Activated CD4-positive, alpha-beta T cell treated with anti-CD3 and anti-CD28 coated beads, Interleukin-2, amount 50 U/mL, for 24 hours (primary cell): ENCODE results near the gene NAT14.

Source experiments
- DNase-seq, 2 donors: peaks; one replicate each; pipeline ENCODE4 v3.0.0-alpha.2; 2020; ENCODE audit warnings: low read depth in 1 of 2, low spot score in 1 of 2

Gene NAT14

DNA sequence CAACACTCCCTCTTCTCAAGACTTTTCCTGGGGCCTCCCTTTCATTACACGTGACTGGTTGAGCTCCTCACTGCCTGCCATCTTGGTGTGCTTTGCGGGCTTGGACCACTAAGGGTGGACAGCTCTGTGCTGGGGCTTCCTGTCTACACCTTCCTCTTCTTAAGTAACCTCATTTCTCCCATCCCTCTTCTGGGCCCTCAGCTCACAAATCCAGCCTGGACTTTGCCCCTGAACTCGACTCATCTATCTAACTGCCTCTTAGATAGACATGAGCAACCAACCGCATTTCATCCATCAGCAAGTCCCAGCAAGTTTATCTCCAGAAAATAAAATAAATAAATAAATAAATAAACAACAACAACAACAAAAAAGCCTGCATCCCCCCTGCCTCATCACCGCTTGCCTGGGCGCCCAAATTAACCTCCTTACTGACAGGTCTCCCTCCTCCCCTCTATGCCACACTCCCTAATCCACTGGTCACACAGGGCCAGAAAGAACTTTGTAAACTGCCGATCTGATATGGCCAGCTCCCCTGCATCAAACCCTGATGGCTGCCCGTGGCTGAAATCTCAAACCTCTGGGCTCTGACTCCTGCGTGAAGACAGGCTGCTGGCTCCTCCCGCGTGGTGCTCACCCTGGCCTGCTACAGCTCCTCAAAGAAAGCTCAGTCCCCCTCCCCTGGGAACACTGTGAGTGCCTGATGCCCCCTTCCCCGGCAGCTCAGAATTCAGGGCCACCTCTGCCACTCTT is 31.3 kb upstream of the NAT14 start:
- no peak for DNase-seq

DNA sequence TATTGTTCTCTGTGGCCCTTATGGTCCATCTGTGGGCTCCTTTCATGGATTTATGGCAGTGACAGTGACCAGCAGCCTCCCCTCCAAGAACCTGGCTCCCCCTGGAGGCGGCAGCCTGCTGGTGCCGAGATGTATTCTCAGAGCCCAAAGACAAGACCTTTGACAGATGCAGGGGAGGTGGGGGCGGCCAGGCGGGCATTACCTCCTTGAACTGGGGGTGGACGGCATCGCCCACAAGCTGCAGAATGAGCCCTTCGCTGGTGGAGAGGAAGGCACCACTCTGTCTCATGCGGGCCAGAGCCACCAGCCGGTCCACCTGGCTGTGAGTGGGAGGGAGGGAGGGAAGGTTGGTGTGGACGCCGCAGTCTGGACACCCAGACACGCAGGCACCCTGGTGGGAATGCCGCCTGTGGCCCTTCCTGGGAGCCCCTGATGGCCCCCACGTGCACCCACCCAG is 30.2 kb upstream of the NAT14 start:
- no peak for DNase-seq

DNA sequence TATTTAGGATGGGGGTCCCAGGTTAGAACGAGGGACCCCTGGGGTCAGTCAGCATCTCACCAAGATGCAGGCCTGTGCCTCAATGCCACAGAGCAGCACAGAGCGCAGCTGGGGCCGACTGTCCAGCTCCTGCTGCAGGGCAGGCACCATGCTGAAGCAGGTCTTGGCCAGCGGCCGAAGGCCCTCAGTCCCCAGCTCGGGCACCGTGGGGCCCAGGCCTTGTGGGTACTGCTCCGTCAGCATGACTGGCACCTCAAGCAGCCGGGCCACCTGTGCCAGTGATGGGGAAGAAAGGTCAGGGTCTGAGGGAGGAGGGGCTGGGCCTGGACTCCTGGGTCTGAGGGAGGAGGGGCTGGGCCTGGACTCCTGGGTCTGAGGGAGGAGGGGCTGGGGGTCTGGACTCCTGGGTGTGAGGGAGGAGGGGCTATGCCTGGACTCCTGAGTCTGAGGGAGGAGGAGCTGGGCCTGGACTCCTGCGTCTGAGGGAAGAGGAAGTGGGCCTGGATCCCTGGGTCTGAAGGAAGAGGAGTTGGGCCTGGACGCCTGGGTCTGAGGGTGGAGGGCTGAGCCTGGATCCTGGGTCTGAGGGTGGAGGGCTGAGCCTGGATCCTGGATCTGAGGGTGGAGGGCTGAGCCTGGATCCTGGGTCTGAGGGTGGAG is 29.3 kb upstream of the NAT14 start:
- DNase-seq = no peak

DNA sequence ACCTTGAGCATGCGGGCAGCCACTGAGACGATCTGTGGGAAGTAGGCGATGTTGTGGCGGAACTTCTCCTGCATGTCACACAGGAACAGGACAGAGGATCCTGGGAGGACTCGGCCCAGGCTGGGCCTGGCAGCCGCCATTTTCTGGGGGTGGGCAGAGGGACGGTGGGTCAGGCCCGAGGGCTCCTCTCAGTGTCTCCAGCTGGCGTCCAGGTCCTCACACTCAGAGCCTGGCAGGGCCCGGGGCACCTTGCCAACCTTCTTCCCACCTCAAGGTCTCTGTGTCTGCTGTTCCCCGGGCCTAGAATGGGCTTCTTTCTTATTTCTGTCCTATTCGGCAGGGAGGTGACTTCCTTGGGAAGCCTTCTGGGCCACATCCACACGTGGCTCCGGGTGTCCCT is 28.6 kb upstream of the NAT14 start:
- DNase-seq = no peak

DNA sequence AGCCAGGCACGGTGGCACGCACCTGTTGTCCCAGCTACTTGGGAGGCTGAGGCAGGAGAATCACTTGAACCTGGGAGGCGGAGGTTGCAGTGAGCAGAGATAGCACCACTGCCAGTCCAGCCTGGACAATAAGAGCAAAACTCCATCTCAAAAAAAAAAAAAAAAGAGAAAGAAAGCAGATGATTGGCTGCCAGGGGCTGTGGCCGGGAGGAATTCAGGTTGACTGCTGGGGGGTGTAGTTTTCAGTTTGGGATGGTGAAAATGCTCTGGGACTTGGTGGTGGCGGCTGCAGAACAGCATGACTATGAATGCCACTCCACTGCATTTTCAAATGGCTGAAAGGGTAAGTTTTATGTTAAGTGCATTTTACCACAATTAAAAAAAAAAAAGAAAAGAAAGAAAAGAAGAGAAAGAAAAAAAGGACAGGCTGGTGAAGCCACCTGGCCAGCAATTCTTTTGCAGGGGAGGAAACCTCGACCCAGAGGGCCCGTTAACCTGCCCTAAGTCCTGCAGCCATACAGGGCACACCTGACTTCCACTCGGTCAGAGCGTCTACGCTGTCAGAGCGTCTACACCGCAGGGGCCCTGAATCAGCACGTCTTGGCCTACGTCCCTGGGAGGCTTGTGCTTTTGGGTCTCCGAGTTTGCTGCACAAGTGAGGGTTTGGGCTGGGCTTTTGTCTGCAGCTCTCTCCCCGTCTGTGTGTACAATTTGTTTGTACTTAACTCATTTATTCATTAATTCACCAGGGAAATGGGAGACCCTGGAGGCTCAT is 27.1 kb upstream of the NAT14 start:
- no peak for DNase-seq

DNA sequence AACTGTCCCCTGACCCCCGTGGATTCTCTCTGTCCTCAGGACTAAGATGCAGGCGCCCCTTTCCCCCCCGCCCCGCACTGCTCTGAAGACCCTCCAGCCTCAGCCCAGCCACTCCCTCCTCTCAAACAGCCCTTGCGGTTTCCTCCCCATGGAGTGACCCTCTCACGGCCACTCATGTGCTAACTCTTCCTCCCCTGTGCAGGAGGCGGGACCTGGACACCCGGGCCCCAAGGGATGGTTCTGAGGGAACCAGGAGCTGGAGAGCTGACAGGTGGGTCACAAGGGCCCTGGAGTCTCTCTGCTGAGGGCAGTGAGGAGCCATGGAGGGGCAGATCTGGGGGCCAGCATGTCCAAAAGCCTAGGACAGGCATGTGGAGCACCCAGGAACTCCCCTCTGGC is 25.4 kb upstream of the NAT14 start:
- no peak for DNase-seq

DNA sequence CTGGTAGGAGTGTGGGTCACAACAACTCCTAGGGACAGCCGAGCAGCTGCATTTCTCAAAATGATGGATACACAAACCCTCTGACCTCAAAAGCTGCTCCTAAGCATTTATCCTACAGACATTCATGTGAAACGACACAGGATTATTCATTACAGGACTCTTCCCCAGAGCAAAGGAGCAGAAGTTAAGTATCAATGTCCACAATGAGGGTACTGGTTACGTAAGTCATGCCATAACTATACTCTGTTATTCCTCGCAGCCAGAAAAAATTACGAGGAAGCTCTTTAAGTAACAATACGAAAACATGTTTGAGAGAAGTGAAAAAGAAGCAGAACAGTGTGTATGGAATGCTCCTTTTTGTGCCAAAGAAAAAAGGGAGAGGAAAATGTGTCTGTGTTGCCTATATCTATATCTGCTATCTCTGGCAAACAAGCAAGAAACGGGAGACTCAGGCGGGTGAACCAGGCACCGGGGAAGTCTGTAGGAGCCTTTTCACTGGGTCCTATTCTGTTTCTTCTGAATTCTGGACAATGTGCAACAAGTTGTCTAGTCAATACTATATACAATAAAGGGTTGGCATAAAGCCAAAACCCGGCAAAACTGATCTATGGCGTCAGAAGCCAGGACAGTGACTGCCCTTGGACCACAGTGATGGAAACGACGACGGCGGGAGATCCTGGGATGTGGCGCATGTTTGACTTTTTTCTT is 24.9 kb upstream of the NAT14 start:
- no peak for DNase-seq

DNA sequence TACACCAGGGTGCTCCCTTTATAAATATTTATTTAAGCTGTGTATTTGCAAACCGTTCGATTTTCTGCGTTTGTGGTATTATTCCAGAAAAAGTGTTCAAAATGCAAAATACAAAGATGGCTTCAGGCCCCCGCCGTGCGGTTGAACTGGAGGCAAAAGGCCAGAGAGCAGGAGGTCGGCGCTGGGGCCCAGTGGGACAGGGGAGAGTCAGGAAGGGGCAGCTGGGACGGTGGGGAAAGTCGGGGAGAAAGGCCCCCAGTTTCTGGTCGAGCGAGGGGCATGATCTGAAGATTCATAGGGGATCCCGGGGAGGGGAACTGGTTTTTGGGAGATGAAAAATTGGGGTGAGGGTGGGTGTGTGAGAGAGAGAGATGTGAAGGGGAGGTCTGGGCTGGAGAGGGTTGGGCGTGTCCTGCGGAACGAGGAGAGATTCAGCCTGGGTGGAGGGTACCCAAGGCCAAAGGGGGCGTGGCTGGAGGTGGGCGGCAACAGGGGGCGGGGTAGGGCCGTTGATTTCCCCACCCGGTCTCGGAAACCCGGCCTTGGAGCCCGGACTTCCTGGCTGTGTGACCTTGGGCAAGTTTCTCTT is 24.2 kb upstream of the NAT14 start:
- no peak for DNase-seq

DNA sequence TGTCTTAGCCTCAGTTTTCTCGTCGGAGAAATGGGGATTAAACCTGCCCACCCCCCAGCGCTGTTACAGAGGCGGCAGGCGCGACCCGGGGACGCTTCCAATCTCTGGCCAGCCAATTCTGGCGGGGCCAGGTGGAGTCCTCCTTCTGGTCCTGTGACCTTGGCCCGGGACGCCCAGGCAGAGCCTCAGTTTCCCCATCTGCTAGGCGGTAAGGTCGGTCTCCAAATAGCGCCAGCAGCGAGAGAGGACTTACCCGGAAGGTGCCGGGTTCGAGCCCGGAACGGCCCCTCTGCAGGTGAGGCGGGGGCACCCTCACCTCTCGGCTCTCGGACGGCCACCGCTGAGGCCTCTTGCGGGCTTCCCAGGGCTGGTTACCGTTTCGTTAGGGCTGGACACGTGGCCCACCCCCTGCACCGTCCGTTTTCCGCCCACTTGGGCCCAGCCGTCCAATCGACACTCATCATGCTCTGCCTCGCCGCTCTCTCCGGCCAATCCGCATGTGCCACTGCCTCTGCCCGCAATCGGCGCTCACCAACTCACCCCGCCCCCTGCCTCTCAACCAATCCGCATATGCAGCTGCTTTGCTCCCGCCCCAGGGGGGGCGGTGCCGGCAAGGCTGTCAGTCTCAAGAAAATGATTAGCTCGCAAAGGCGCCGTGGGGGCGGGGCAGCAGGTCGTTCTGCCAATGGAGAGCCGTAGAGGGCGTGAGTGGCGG is 23.6 kb upstream of the NAT14 start, which contains the start of gene ISOC2:
ISOC2 (minus strand) TSS at position 384 of the 715 bp plus-strand sequence. CDS start 5,156 bp downstream, outside the sequence.
- DNase-seq = peak; percentile 99 to 100

DNA sequence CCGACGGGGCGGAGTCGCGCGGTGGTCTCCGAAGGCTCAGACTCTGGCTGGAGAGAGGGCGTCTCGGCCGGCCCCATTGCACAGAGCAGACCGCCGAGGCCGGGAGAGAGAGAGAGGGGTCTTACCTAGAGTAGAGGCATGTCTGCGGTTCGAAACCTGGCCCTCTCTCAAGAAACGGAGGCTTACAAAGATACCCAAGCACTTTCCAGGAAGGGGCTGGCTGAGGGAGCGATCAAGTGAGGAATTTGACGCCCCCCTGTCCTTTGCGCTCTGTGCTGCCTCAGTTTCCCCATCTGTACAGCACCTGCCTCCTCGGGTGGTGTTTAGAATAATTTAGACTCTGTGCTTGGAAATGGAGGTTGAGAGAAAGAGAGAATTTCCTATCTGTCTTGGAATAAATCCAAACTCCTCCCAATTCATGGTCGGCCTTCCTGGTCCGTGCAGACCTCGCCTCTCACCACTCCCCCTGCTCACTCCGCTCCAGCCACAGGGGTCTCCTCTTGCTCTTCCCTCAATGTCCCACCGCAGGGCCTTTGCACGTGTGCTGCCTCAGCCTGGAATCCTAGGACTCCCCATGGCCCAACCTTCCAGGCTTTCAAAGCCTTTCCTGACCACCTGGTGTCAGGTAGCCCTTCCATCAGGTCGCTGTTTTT is 22.9 kb upstream of the NAT14 start:
- no peak for DNase-seq

DNA sequence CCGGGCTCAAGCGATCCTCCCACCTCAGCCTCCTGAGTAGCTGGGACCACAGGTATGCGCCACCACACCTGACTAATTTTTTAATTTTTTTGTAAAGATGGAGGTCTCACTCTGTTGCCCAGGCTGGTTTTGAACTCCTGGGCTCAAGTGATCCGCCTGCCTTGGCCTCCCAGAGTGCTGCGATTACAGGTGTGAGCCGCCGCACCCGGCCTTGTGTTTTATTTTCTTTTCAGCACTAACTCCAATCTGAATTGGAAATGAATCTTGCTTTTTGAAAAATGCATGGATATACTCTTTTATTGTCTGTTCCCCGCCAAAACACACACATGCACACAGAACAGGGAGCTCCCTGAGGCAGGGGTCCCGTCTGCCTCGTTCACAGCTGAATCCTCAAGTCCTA is 22.3 kb upstream of the NAT14 start:
- DNase-seq = no peak

DNA sequence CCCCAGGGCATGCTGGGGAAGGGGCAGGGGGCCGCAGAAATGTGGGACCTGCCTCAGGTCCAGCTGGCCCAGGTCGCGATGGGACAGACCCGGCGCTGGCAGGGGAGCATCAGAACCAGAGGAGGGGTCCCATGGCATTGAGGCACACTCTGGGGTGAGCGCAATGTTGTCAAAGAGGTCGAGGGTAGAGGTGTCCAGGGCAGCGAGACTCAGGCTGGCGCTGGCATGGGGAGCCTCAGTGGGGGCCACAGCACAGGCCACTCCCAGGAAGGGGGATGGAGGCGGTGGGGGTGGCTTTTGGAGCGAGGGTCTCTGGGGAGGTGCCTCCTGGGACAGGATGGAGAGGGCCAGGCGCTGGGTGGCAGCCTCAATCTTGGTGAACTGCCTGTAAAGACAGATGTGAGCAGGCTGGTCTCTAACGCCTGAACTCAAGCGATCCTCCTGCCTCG is 21.4 kb upstream of the NAT14 start:
- no peak for DNase-seq

DNA sequence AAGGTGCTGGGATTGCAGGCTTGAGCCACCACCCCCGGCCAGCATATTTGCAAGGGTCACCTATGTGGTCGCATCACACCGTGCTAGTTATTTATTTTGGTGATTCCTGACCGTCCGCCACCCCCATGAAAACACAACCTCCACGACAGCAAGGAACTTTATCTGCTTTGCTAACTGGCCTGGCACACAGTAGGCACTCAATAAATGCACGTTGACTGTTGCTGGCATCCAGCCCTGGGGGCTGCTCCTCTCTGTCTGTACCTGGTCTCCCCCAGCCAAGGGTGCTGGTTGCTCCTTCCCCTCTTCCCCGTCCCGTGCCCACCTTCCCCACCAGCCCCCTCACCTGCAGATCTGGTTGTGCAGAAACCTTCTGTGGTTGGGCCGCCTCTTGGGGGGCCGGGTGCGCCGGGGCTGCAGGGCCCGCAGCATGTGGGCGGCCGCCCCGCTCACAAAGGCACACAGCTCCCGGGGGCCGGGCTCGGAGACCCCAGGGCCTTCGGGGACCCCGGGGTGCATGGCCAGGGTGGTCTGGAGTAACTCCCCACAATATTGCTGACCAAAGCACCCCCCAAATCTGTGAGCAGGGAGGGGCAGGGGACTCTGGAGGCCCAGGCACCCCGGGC is 20.8 kb upstream of the NAT14 start:
- DNase-seq = no peak

DNA sequence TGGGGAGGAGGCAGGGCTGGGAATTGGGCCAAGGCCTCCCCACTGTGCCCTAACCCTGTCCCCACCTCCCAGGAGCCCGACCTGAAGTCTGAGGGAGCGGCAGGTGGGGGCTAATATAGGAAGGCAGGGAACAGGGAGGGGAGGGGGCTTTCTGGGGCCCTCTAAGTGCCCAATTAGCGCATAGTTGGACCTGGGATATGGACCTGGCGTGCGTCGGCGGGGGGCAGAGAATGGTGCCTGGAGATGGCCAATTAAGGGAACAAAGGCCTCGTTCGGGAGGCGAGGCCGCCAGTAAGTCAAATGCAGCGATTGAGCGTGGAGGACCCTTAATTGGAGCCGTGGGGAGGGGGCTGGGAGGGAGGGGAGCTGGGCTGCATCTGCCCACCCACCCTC is 20.3 kb upstream of the NAT14 start, which contains the start of gene C19orf85:
C19orf85 (minus strand) TSS at position 90 of the 393 bp plus-strand sequence. CDS start 197 bp downstream, outside the sequence.
- DNase-seq = no peak

DNA sequence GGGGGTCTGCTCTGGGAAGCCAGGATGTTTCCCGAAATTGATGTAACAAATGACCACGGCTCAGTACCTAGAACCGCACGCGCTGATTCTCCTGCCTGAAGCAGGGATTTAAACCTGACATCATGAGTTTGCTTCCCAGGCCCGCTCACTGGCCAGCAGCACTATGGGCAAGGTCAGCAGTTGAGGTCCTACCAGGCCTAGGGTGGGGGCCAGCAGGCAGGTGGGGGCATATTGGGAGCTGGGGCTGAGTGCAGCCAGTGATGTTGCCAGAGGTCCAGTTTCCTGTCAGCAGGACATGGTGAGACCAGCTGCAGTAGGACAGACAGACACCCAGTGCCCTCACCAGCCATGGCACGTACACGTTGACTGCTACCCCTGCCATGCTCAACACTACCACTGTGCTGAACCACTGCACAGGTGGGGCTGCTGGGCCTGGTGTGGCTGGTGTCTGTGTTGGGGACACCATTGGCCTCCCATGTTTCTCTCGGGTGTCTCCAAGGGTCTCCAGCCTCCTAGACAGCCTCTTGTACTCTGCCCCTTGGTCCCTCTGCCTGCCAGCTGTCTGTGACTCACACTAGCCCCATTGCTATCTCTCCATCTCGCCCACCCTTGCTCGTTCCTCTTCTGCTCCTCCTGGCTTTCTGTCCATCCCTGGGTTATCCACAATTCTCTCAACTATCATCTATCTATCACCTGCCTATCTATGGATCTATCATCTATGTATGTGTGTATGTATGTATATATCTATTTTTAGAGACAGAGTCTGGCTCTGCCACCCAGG is 19.3 kb upstream of the NAT14 start:
- no peak for DNase-seq

DNA sequence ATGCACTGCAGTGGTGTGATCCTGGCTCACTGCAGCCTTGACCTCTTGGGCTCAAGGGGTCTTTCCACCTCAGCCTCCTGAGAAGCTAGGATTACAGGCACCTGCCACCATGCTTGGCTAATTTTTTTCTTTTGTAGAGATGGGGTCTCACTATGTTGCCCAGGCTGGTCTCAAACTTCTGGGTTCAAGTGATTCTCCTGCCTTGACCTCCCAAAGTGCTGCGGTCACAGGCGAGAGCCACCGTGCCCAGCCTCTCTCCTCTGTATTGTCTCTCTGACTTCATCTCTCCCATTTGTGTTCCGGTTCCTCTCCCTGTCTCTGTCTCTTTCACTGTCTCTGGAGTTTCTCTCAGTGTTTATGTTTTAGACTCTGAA is 18.8 kb upstream of the NAT14 start:
- no peak for DNase-seq

DNA sequence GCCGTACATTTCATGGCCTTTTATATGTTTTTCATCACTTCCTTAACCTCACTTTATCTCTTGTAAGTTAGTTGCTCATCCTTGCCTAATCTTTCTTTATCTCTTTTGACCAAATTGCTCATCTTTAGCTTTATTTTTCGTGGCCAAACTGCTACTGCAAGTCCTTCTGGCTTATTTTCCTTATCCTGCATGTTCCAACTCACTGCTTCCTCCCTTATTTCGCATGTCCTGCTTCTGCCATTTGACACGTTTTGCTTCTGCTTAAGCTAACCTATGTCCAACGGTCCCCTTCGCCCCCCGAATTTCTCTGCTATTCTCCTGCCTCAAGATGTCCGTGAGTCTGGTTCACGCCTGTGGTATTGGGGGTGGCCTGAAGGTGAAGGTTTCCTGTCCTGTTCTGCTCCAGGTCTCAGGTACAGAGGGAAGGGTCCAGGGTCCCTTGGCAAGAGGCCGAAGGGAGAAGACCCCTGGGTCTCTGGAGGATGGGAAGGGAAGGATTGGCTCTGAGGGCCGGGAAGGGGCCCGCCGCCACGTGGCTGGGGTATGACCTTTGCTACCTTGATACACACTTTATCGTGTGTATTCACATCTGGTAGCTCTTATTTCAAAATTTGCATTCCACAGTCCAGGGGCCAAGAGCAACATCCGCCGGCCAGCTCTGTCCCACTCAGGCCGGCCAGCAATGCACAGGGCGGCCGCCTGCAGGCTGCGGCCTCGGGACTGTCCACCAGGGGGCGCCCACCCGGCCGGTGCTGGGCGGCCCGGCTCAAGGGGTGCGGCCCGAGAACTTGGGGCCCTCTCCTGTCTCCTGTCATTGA is 17.5 kb upstream of the NAT14 start:
- peak in 1 of 2 donors; percentile 56 for DNase-seq

DNA sequence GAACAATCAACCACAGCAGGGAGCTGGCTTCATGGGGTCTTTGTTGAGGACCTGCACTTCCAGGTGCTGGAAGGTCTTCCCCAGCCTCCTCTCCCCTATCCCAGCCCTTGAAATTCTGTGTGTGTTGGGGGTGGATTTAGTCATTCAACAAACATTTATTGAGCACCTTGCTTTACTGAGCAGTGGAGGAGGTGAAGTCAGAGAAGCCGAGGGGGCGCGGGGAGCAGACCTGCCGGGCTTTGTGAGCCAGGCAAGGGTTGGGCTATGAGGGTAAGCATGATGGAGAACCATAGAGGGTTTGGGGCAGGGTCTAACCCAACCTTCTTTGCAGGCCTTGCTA is 17.0 kb upstream of the NAT14 start:
- no peak for DNase-seq
